ENCODE data around the gene TRMT112.

GRCh38 chr11:64331569-64332371 lies 14.4 kb upstream of the TRMT112 start:
- peak; percentile 28 to 39 (median 29) for TF ChIP-seq CTCF (IDR thresholded peaks at IDR 0.05)
- no peak for TF ChIP-seq POLR2A (IDR thresholded peaks at IDR 0.05)

Data from right lobe of liver (tissue), 4 donors.